ENCODE measurements around the gene SBNO2. TPM values are rescaled to one million over a fixed set of nuclear protein-coding genes. Genes with fewer than 3 reads are reported as not detected.
A peak's percentile ranks its signal among the peaks of the same experiment; 100 is the strongest.

Gene SBNO2
- total and polyA plus RNA-seq, 2 of the 4 experiments (the other 2 are of a cell fraction): 13.4 to 40.5 TPM

- no peak overlapping the region for H2BK20ac ChIP-seq (ENCODE audit: low read depth, low read length)
- H3K4me2 ChIP-seq (ENCODE audit: low read depth, low read length): peak overlapping the region; percentile 92
- 1% methylated on average over 28 of the region's 78 CpGs; no CpG with 5 or more reads in 1 of the 2 experiments for WGBS, 2 experiments (ENCODE audit: extremely low coverage in 2 of 2, insufficient read length in 1 of 2)
- peaks cover 42% of the 10 kb centered on the region for H4K20me1 ChIP-seq (ENCODE audit: insufficient read depth, low read length)
- CTCF ChIA-PET: no interaction called here
- dilution Hi-C loops (cut with HindIII; ENCODE audit: low sequenced_read_pairs, unreplicated experiment) (no loop called here), in situ Hi-C loops (cut with MboI; ENCODE audit: low sequenced_read_pairs) (no loop called here), intact Hi-C loops (cut with micrococcal nuclease) (no loop called here)
- no peaks in the 10 kb centered on the region for H3K27me3 ChIP-seq (ENCODE audit: control insufficient read depth, insufficient read depth, low read length)
- peak overlapping the region; percentile 86 for H3K9ac ChIP-seq (ENCODE audit: low read depth, low read length)
- H3K4ac ChIP-seq (ENCODE audit: low read depth, low read length): peak overlapping the region; percentile 66
- H4K5ac ChIP-seq (ENCODE audit: low read depth, low read length): no peak overlapping the region
- H2BK5ac ChIP-seq (ENCODE audit: low read depth, low read length, poor library complexity, severe bottlenecking): peak overlapping the region; percentile 71
- peaks cover 12 to 53% of the 10 kb centered on the region in 2 experiments; a peak in 3 of 4 replicates for H3K79me1 ChIP-seq (ENCODE audit: low read depth in 1 of 2, low read length in 2 of 2)
- peak overlapping the region; percentile 68 for H2AFZ ChIP-seq (replicated peaks; ENCODE audit: low read length, poor library complexity)
- POLR2A ChIA-PET (ENCODE audit: unreplicated experiment): interaction anchor here (0.6 kb wide), 1 partner anchor 63 kb away, joined by 7 read pairs; no protein-coding TSS in a partner anchor
- H4K8ac ChIP-seq (ENCODE audit: low read depth in 2 of 2, low read length in 2 of 2): no peak overlapping the region
- BruUV-seq (replicated peaks): no TSS peak
- H3K4me1 ChIP-seq (ENCODE audit: control insufficient read depth, insufficient read depth, low read length): peaks cover 18% of the 10 kb centered on the region
- peaks cover 3% of the 10 kb centered on the region; the same call in 1 of the 2 replicates for H3K36me3 ChIP-seq (ENCODE audit: control insufficient read depth, insufficient read depth, low read length)
- H3K27ac ChIP-seq (ENCODE audit: insufficient read depth, low read length): peak overlapping the region; percentile 53
- H3K56ac ChIP-seq (ENCODE audit: extremely low read depth, insufficient read depth, low read length): peak overlapping the region; percentile 8; the same call in 1 of the 2 replicates
- peak overlapping the region; percentile 71 for H3K4me3 ChIP-seq (ENCODE audit: insufficient read depth, low read depth, low read length)
- DNase-seq: no peak
- H2BK120ac ChIP-seq (ENCODE audit: low read depth, low read length): no peak overlapping the region
- peak overlapping the region; percentile 68 for H3K14ac ChIP-seq (replicated peaks; ENCODE audit: low read depth, low read length)
- peaks cover 22% of the 10 kb centered on the region for H3K9me1 ChIP-seq (ENCODE audit: insufficient read depth, low read length)
- ATAC-seq (ENCODE audit: low read depth): no peak
- no peak overlapping the region for H2BK15ac ChIP-seq (ENCODE audit: low read depth, low read length)
- TF ChIP-seq BHLHE40 (IDR thresholded peaks at IDR 0.05; ENCODE audit: low read depth, low read length) (no peak), CTCF (conservative IDR thresholded peaks at IDR 0.05; ENCODE audit: low read depth, low read length) (no peak), SMC3 (IDR thresholded peaks at IDR 0.05; ENCODE audit: low read depth, low read length) (no peak), RCOR1 (IDR thresholded peaks at IDR 0.05; ENCODE audit: insufficient replicate concordance, low read length) (no peak), CHD1 (IDR thresholded peaks at IDR 0.05; ENCODE audit: low read depth, low read length) (no peak)
- no peak overlapping the region for H2AK5ac ChIP-seq (ENCODE audit: low read depth, low read length)
- peak overlapping the region; percentile 19 for H2AK9ac ChIP-seq (replicated peaks; ENCODE audit: low read depth, low read length, poor library complexity)
- H3K18ac ChIP-seq (ENCODE audit: low read depth, low read length): no peak overlapping the region
- no peak overlapping the region for H4K91ac ChIP-seq (ENCODE audit: insufficient read depth, low read depth, low read length)
- H3K23ac ChIP-seq (ENCODE audit: low read depth, low read length): peak overlapping the region; percentile 79
- H3K9me3 ChIP-seq (ENCODE audit: control insufficient read depth, insufficient read depth, low read length): no peaks in the 10 kb centered on the region
Observed at GRCh38 chr19:1206150-1206863, 32.2 kb upstream of the SBNO2 start.

Measured in IMR-90 (cell line).